Superior temporal gyrus (tissue), 1 donor: Measurements from ENCODE around the gene NUDT7.

Experiments used
- DNase-seq: peaks from one replicate; pipeline ENCODE4 v3.0.0-alpha.2; 2016; ENCODE audit errors: extremely low spot score

The NUDT7 gene

GRCh38 chr16:77724174-77724573 is 1.9 kb downstream of the NUDT7 start:
- DNase-seq, result no peak

GRCh38 chr16:77729951-77730350 is 7.6 kb downstream of the NUDT7 start:
- no peak for DNase-seq

DNA sequence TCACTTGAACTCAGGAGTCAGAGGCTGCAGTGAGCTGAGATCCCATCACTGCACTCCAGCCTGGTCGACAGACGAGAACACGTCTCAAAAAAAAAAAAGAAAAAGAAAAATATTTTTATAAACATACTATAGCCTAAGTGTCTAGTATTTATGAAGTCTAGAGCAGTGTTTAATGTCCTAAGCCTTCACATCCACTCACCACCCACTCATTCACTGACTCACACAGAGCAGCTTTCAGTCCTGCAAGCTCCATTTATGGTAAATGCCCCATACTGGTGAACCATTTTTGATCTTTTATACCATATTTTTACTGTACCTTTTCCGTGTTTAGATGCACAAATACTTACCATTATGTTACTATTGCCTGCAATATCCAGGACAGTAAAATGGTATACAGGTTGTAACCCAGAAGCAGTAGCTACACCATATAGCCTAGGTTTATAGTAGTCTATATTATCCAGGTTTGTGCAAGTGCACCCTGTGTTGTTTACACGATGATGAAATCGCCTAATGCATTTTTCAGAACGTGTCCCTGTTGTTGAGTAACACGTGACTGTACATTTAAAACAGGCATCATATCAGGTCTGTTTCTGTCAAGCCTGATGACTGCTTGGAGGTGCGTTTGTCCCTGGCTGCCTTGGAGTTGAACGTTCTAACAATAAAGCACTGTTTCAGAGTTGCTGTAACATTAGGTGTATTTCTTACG is 10.1 kb downstream of the NUDT7 start:
- peak; percentile 25 for DNase-seq

DNA sequence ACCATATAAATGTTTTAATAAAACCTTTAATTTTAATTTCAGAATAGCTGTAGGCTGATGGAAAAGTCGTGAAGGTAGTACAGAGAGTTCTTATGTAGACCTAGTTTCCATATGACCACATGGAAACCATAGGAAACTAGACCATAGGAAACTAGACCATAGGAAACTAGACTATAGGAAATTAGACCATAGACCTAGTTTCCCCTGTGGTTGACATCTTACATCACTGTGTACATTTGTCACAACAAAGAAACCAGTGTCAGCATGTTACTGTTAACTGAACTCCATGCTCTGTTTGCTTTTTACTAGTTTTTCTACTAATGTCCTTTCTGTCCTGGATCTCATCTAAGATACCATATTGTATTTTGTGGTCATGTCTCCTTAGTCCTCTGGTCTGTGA is 14.6 kb downstream of the NUDT7 start:
- no peak for DNase-seq

DNA sequence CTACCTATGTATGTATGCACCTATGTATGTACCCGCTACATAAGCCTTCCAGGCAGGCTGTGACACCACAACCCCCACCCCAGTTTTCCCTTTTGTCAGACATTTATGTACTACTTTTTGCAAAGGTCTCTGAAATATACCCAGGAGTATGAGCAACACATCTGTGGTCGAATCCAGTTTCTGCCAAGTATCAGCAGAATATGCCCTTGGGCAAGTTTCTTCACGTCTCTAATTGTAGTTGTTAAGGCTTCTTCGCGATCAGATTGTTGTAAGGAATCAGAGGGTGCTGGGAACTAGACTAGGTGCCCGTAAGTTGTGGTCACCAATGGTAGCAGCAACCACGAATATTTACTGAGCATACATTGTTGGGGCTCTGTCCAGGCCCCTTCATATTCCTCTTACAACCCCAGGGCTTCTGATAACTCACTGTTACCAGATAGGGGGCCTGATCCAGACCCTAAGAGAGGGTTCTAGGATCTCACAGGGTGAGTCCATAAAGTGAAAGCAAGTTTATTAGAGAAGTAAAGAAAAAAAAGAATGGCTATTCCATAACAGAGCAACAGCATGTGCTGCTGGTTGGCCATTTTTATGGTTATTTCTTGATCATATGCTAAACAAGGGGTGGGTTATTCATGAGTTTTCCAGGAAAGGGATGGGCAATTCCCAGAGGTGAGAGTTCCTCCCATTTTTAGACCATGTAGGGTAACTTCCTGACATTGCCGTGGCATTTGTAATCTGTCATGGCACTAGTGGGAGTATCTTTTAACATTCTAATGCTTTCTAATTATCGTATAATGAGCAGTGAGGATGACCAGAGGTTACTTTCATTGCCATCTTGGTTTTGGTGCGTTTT is 16.6 kb downstream of the NUDT7 start:
- DNase-seq, result no peak

- DNase-seq, result no peak
Observed at GRCh38 chr16:77739559-77739892, 17.2 kb downstream of the NUDT7 start.

DNA sequence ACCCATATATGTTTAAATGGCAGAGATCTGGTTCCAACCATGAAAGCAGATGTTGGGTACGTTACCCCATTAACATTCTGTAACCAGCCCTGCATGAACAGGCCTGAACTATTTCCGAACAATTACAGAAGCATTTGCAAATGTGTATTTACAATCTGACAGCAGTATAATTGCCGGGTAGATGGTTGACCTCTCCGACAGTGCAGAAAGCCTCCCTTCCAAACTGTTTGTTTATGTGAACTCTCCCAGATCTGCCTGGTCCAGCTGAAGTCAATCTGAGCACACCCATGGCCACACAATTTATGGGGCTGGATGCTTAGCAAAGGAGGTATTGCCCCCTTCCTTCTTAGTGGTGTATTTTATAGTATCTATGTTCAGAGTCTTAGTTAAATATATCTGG is 21.8 kb downstream of the NUDT7 start:
- DNase-seq, result no peak

DNA sequence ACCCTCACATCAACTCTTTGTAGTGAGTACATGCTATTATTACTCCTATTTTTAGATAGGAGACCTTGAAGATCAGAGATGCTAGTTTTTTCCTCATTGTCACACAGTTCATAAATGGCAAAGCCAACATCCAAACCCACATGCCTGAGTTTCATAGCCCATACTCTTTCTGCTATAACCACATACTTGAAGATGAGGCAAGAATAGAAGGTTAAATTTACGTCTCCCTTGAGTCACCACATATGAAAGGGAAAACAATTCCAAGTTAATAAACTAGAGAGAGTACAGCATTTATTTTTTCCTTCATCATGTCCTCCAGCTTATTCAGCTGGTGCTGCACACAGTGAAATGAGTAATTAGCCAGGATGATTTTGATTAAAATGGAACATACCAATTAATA is 23.7 kb downstream of the NUDT7 start:
- no peak for DNase-seq

DNA sequence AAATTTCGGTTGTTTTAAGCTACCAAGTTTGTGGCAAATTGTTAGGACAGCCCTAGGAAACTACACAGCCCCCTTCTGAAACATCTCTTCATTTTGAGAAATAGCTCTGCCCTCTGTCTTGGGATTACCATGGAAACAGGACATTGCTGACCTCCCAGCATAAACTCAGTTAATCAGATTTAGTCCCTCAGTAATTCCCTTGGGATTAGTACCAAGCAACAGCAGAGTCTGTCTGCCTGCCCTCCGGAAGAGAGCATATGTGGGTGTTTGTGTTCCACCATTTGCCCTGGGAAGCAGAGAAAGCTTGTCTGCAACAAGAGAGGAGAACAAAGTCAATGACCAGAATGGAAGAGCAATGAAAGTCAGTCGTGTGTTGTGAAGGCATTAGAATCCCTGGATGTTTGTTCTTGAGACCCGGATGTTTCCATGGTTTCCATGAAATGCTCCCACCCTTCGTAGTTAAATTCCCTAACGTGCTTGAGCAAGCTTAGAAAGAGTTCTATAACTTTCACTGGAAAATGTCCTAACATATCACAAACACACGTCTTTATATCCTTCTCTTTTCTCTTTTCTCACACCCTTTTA is 26.2 kb downstream of the NUDT7 start:
- DNase-seq, result no peak

DNA sequence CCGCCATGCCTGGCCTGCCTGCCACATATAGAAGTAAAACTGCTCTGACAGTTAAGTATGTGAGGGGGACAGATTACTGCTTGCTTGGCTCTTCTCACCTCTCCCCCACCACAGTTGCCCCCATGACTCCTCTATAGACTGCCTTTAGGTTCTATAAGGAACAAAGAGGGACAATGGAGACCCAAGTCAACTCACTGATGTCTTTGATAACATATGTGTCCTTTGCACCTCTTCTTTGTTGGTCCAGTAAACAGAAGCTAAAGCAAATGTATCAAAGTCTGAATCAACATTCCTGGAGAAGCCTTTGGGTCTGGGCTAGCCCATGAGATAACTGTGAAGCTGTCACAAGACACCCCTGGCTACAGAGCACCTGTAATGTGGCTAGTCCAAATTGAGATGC is 27.1 kb downstream of the NUDT7 start:
- no peak for DNase-seq

GRCh38 chr16:77758046-77758445 is 35.7 kb downstream of the NUDT7 start:
- peak; percentile 33 for DNase-seq

GRCh38 chr16:77758508-77758907 is 36.2 kb downstream of the NUDT7 start:
- DNase-seq, result no peak

DNA sequence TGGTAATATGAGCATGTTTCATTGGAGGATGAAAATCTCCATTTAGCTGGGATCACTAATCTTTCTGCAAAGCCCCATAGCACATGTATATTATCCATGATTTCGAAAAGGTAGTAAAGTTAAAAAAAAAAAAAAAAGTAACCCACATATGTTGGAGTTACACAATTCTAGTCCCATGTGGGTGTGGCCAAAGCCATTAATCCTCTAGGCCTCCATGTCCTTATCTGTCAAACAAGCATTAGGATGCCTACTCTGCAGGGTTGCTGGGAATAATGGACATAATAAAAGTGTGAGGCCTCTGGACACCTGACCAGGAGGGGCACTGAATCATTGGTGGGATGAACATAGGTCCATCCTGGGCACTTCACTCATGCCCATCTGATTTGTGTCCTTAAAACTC is 36.9 kb downstream of the NUDT7 start:
- DNase-seq, result no peak

- no peak for DNase-seq
Observed at GRCh38 chr16:77759821-77760220, 37.5 kb downstream of the NUDT7 start.

- DNase-seq, result no peak
Observed at GRCh38 chr16:77760800-77761199, 38.5 kb downstream of the NUDT7 start.

GRCh38 chr16:77761204-77761603 is 38.9 kb downstream of the NUDT7 start:
- no peak for DNase-seq

- no peak for DNase-seq
Observed at GRCh38 chr16:77762262-77762661, 39.9 kb downstream of the NUDT7 start.

DNA sequence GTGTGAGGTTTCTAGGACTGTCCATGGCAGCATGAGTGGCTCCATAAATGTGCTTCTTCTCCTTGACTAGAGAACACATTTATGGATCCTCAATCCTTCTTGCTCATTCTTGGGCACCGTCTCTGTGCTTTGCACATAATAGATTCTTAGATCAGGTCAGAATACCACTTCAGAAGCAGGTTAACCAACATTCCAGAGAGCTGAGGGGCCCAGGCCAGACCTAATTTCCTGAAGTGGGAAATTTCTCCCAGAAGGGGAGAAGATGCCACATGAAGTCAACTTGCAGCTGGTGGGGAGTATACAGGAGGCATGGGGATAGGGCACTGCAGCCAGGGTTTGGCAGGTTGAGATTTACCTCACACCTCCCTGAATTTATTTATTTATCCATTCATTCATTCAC is 41.7 kb downstream of the NUDT7 start:
- DNase-seq, result no peak

DNA sequence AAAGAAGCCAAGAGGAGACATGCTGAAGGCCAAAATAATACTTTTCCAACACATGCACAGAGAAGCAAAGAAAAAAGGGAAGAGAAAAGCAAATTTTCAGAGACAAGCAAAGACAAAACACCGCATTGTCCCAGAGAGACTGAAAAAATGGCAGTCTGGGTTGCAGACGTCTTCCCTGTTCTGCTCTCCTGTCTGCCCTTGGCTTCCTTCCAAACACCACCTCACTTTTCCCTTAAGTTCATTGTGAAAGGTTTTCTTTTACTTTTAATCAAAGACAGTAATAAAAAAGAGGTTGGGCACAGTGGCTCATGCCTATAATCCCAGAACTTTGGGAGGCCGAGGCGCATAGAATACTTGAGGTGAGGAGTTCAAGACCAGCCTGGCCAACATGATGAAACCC is 44.9 kb downstream of the NUDT7 start:
- DNase-seq, result no peak

GRCh38 chr16:77767826-77768225 is 45.5 kb downstream of the NUDT7 start:
- no peak for DNase-seq

DNA sequence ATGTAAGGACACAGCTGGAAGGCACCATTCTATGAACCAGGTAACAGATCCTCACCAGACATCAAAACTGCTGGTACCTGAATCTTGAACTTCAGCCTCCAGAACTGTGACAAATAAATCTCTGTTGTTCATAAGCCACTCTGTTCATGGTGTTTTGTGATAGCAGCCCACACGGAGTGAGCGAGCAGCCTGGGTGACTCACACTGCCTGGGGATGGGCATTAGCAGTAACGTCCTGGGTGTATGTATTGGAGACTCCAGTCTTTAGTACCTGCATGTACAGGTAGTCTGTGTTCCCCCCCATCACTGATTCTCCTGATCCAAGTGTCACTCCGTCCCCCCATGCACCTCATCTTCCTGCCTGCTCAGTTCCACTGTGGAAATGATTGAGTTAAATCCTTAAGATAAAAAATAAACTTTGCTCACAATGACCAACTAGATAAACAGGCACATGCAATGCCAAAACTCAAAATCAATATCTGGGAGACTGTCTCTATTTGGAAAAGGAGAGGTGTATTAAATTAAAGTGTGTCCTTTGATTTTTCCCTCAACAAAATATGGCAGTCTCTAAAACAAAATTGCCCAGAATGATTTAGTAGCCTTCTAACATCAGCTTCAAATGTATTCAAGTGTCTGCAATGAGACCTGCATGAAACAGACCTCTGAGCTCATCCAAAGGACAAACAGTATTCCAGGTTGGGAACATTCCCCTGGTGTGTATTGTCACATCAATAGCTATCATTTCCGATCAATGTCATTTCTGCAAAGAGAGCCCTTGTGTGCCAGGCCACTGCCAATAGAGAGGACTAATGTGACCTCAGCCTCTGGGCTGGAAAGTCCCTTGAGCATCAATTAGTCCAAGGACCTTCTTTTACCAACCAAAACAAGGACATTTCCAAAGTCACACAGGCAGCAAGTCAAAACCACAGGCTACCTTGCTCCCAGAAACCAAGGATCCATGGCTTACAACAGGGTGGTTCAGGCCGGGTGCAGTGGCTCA is 53.9 kb downstream of the NUDT7 start:
- no peak for DNase-seq

- DNase-seq, result no peak
Observed at GRCh38 chr16:77777745-77778144, 55.4 kb downstream of the NUDT7 start.
